ENCODE measurements around the gene SMURF2. TPM values are rescaled to one million over a fixed set of nuclear protein-coding genes. Genes with fewer than 3 reads are reported as not detected.

Gene SMURF2
- total and polyA plus RNA-seq, 9 of the 15 experiments (the other 6 are each of a cell fraction or from before 2014, with no cell fraction given): 3.8 to 22.0 (median 14.8) TPM

DNA sequence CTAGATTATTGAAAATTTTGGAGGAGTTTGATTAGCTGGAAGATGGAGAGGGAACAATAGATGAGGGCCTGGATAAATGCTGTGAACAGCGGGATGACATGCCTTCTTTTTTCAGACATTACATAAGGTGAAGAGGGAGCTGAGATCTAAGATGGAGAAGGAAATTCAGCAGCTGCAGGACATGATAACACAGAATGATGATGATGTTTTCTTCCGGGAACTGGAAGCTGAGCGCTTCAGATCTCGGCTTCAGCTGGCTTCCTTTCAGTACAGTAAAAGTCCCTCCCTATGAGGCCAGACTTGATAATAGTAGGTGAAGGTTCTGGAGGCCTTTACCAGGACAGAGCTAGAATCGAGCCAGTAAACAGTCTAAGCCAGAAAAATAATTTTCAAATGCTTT lies 124.6 kb downstream of the SMURF2 start (continued):
- TF ChIP-seq, protein P1, sequence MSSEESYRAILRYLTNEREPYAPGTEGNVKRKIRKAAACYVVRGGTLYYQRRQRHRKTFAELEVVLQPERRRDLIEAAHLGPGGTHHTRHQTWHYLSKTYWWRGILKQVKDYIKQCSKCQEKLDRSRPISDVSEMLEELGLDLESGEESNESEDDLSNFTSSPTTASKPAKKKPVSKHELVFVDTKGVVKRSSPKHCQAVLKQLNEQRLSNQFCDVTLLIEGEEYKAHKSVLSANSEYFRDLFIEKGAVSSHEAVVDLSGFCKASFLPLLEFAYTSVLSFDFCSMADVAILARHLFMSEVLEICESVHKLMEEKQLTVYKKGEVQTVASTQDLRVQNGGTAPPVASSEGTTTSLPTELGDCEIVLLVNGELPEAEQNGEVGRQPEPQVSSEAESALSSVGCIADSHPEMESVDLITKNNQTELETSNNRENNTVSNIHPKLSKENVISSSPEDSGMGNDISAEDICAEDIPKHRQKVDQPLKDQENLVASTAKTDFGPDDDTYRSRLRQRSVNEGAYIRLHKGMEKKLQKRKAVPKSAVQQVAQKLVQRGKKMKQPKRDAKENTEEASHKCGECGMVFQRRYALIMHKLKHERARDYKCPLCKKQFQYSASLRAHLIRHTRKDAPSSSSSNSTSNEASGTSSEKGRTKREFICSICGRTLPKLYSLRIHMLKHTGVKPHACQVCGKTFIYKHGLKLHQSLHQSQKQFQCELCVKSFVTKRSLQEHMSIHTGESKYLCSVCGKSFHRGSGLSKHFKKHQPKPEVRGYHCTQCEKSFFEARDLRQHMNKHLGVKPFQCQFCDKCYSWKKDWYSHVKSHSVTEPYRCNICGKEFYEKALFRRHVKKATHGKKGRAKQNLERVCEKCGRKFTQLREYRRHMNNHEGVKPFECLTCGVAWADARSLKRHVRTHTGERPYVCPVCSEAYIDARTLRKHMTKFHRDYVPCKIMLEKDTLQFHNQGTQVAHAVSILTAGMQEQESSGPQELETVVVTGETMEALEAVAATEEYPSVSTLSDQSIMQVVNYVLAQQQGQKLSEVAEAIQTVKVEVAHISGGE (CRISPR knock-in tag; IDR thresholded peaks at IDR 0.05): no peak
- TF ChIP-seq, protein P2, sequence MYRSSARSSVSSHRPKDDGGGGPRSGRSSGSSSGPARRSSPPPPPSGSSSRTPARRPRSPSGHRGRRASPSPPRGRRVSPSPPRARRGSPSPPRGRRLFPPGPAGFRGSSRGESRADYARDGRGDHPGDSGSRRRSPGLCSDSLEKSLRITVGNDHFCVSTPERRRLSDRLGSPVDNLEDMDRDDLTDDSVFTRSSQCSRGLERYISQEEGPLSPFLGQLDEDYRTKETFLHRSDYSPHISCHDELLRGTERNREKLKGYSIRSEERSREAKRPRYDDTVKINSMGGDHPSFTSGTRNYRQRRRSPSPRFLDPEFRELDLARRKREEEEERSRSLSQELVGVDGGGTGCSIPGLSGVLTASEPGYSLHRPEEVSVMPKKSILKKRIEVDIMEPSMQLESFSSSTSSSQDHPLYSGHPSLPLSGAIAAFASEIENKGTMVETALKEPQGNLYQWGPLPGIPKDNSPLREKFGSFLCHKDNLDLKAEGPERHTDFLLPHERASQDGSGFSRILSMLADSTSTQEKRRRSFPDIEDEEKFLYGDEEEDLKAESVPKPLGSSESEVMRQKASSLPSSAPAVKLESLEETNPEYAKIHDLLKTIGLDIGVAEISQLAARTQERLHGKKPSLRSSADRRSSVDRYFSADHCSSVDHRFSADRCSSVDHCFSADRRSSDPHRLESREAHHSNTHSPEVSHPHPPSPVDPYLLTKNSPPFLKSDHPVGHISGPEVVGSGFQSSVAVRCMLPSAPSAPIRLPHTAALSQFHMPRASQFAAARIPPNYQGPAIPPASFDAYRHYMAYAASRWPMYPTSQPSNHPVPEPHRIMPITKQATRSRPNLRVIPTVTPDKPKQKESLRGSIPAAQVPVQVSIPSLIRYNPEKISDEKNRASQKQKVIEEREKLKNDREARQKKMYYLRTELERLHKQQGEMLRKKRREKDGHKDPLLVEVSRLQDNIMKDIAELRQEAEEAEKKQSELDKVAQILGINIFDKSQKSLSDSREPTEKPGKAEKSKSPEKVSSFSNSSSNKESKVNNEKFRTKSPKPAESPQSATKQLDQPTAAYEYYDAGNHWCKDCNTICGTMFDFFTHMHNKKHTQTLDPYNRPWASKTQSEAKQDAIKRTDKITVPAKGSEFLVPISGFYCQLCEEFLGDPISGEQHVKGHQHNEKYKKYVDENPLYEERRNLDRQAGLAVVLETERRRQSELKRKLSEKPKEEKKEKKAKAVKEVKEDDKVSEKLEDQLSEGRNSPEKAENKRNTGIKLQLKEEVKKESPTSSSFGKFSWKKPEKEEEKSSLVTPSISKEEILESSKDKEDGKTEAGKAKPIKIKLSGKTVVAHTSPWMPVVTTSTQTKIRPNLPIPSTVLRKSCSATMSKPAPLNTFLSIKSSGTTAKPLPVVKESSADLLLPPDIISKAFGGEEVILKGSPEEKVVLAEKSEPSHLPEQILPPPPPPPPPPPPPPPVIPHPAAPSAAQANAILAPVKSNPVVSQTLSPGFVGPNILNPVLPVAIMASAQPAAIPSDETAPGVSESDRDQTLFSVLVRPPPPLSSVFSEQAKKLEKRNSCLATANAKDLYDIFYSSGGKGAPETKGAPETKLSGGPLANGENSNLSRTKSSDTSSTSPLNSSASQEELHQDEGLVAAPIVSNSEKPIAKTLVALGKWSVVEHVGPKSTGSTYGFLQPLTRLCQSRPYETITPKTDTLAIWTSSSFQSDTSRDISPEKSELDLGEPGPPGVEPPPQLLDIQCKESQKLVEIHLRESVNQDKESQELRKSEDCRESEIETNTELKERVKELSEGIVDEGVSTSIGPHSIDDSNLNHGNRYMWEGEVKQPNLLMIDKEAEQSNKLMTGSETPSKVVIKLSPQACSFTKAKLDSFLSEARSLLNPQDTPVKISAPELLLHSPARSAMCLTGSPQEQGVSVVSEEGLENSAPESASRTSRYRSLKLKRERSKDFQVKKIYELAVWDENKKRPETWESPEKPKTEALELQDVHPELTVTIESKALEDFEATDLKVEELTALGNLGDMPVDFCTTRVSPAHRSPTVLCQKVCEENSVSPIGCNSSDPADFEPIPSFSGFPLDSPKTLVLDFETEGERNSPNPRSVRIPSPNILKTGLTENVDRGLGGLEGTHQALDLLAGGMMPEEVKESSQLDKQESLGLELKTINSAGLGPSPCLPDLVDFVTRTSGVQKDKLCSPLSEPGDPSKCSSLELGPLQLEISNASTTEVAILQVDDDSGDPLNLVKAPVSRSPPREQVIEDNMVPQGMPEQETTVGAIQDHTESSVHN (IDR thresholded peaks at IDR 0.05; ENCODE audit: borderline replicate concordance in 1 of 2, low read depth in 1 of 2): no peak
- no peak for TF ChIP-seq ZNF668 (CRISPR knock-in tag; IDR thresholded peaks at IDR 0.05)
- no peak for TF ChIP-seq IRF2 (CRISPR knock-in tag; IDR thresholded peaks at IDR 0.05)
- no peak for TF ChIP-seq FUS (optimal IDR thresholded peaks at IDR 0.05; ENCODE audit: low read depth, low read length)
- TF ChIP-seq MTF1 (CRISPR knock-in tag; IDR thresholded peaks at IDR 0.05; ENCODE audit: borderline replicate concordance): no peak
- TF ChIP-seq, protein P3, sequence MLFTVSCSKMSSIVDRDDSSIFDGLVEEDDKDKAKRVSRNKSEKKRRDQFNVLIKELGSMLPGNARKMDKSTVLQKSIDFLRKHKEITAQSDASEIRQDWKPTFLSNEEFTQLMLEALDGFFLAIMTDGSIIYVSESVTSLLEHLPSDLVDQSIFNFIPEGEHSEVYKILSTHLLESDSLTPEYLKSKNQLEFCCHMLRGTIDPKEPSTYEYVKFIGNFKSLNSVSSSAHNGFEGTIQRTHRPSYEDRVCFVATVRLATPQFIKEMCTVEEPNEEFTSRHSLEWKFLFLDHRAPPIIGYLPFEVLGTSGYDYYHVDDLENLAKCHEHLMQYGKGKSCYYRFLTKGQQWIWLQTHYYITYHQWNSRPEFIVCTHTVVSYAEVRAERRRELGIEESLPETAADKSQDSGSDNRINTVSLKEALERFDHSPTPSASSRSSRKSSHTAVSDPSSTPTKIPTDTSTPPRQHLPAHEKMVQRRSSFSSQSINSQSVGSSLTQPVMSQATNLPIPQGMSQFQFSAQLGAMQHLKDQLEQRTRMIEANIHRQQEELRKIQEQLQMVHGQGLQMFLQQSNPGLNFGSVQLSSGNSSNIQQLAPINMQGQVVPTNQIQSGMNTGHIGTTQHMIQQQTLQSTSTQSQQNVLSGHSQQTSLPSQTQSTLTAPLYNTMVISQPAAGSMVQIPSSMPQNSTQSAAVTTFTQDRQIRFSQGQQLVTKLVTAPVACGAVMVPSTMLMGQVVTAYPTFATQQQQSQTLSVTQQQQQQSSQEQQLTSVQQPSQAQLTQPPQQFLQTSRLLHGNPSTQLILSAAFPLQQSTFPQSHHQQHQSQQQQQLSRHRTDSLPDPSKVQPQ (CRISPR knock-in tag; IDR thresholded peaks at IDR 0.05; ENCODE audit: borderline replicate concordance): no peak
- TF ChIP-seq, protein P4, sequence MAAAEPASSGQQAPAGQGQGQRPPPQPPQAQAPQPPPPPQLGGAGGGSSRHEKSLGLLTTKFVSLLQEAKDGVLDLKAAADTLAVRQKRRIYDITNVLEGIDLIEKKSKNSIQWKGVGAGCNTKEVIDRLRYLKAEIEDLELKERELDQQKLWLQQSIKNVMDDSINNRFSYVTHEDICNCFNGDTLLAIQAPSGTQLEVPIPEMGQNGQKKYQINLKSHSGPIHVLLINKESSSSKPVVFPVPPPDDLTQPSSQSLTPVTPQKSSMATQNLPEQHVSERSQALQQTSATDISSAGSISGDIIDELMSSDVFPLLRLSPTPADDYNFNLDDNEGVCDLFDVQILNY (CRISPR knock-in tag; IDR thresholded peaks at IDR 0.05): no peak
- no peak for TF ChIP-seq SP2 (IDR thresholded peaks at IDR 0.05; ENCODE audit: extremely low read depth, low read depth, low read length, poor library complexity, severe bottlenecking)

All from K562 (cell line).